GM21723 (cell line): Measurements from ENCODE around the gene SAP30L.

ENCODE experiments used
- ATAC-seq: cut with Tn5 transposase; IDR thresholded peaks from one replicate; pipeline ENCODE4 v1.9.1; 2021; ENCODE audit warnings: mild to moderate bottlenecking, moderate library complexity; ENCODE audit not compliant: unreplicated experiment

Gene SAP30L

DNA sequence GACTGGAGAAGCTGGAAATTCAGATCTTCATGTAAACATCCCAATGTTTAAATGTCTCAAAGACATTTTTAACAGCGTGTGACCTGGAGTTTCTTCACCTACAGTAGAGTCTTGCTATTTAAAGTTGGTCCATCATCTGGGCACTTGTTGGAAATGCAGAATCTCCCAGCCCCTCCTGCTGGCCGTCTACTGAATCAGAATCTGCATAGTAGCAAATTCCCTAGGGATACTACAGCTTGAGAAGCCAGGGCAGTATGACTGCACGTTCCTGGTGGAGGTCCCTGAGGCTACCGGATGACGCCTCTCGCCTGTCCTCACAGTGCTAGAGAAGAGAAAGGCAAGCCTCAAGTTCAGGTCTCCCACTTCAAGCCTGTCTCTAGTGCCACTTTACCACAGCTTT, 15.7 kb downstream of the SAP30L start:
- no peak for ATAC-seq

DNA sequence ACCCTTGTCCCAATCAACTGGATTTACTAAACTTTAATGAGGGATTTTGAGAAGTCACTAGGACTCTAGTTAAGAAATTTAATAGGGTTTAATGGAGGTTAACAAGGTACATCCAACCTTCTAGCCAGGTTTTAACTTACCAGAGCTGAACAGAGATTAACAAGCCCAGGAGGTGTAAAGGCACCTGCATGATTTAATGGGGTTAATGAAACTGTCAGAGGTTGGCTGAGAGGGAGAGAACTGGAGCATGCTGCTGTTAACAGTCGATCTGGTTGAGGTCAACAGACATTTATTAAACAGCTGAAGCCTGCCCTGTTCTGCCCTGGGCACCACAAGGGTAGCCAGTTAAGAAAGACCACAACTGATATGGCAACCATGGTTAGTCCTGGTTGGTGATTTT, 18.6 kb downstream of the SAP30L start:
- no peak for ATAC-seq

DNA sequence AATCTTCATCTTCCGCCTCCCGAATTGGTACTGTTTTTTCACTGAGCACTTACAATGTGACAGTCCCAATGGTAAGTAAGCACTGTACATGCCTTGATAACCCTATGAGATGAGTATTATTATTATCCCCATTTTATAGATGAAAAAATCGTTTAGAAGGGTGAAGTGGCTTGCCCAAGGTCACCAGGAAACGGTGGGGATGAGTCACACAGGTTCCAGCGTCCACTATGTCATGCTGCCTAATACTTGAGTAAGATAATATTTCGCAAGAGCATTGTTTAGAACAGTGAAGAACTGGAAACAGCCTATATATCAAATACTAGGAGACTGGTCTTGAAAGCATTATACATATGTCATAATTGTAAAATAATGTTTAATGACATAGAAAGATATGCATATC, 19.4 kb downstream of the SAP30L start:
- ATAC-seq, result no peak

DNA sequence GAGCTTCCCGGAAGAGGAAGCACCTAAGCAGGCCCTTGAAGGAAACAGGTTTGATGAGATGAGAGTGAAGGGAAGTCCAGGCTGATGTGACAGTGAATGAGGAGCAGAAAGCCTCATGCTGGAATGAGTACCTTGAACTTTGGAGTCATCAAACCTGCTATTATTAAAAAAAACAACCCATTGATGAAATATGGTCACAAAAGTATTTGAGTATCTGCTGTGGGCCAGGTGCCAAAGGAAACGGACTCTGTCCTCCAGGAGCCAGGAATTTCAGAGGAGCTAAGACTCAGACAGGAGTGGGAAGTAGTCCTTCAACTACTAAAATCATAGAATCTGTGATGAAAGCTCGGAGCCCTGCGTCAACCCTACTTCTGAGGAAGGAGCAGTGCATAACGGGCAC, 20.4 kb downstream of the SAP30L start:
- ATAC-seq, result no peak

DNA sequence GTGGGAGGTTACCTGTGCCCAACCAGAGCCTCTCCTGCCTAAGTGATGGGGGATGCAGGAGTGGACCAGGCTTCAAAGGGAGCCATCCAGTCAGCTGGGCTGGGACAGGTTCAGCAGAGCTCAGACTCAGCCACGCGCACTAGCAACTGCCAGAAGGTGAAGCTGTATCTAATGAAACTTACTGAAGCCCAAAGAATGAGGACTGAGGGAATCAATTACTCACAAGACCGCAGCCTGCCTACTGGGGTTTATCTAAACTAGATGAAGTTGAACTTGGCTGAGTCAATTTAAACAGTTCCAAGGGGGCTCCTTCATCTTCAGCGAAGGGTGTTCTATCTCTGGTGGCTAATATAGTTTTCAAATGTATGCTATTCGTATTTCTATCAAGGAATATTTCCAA, 20.9 kb downstream of the SAP30L start:
- ATAC-seq, result no peak

DNA sequence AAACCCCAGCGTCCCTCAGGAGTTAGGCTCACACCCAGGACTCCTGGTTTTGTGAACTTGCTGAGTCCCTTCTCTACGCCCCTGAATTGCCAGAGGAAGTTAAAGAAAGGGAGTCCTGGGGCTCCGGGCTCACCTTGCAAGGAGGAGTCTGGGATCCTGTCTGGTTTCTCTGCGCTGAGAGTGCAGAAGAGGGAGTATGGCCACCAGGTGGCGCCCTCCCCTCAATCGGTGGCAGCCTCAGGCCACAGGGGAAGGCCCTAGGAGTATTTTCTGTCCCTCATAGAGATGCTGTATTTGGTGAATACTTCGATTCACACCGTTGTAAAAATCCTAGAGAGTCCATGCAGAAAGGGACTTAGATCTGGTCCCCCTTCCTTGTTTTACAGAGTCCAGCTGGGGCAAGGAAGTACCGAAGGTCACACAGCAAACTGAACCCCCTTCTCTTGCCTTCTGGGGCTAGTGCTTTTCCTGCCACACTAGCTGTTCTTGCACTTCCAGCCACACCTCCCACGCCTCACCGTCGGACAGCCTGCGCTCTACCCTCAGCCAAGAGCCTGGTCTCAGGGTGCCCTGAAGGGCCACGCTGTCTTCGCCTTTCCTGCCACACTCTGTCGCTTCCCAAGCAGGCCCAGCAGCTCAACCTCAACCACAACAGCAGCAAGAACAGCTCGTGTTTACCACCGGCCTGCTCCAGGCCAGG, 22.0 kb downstream of the SAP30L start:
- ATAC-seq, result peak; percentile 98

DNA sequence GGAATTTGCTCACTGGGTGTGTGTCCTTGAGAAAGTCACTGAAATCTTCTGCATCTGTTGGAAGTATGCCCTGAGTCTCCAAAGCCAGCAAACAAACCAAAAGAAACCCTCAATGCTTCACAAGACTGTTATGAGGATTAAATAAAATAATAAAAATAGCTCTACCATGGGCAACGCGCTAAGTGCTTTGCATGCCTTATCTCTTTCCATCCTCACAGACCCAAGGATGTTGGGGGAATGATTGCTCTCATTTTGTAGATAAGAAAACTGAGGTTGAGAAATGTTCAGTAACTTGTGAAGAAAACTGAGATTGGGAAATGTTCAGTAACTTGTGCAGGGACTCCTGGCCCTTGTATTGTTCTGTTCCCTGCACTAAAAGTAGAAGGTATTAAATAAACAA, 24.3 kb downstream of the SAP30L start:
- no peak for ATAC-seq

DNA sequence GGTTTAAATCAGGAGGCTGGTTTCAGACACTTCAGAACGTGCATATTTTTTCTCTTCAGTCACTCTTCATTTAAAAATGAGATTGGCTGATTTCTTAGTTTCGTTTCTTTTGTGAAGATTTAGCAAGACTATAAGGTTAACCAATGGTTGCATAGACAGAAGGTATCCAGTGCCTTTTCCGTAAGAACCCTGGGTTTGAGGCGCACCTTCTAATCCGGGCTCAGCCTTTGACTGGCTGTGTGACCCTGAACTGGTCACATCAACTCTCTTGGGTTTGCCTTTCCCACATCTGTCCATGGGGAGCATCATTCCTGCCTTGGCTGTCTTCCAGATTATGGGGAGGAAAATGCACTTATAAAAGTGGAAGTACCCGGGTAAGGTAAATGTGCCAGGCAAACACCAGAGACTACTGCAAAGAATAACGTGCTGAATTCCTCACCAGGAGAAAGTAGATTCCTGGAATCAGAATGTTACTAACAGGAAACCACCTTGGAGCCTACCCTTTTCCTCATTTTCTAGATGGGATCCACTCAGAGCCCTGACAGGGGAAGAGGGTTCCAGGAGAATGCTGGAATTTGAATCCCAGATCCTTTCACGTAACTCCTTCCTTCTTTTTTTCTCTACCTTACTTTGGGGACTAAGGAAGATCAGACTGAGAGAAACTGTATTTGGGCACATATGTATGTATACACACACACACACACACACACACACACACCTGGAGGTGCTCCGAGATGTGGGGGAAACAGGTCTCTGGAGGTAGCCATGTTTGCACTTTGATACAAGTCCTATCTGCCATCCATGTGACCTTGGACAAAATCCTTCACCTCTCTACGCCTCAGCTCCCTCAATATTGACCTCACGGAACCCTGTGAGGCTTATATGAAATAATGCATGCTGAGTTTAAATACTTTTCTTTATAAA, 25.4 kb downstream of the SAP30L start:
- ATAC-seq, result no peak

DNA sequence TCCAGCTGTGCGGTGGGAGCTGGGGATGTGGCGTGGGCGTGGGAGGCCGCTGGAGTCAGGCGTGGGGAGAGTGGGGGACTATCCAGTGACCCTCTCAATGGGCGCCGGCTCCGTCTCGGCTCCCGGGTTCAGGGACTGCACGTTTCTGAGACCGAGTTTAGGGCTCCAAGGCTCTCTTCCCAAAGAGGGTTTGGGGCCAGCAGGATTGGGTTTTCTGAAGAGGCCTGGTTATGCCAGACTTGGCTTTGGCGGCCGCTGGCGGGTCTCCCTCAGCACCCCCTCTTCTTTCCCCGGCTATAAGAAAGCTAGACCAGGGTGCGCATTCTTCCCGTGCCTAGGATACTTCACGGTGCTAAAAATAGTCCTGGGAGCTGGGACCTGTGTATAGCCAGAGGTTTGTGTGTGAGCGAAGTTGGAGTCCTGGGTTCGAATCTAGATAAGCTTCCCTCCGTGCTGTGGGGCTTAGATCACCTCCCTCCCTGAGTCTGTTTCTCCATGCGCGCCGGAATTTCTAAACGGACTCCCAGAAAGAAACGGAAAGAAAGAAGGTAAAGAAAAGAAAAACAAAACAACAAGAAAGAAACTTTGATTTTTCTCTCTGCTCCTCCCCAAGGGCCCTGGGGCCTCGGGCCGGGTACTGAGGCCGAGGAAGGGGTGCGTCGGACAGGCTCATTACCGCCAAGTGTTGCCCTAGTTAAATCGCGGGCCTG, 27.2 kb downstream of the SAP30L start:
- ATAC-seq, result no peak

DNA sequence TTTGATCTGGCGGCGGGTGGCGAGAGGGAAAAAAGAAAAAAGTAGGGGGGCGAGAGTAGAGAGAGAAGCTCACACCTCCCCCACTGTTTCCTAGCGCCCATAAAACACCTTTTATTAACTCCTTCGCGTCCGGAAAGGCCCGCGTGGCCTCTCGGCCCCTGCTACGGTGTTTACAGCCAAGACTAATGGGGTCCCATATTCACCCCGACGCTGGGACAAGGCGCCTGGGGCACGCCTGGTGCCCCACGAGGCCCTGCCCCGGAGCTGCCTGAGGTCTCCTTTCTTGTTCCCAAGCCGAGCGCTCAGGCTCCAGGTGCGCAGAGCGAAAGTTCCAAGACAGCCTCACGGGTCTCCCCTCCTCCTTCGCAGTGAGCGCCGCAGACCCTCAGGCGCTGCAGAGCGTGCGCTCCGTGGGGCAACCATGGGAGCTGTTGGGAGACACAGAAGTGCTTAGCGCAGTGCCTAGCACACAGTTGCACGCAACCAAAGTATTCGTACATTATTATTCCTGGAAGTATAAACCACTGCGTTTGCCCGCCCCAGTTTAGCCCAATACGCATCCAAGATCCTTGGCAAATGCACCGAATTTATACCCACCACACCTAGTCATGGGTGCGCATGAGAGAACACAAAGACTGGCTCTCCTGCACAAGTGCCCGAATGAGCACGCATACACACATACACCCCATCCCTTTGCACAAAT, 27.9 kb downstream of the SAP30L start:
- no peak for ATAC-seq

DNA sequence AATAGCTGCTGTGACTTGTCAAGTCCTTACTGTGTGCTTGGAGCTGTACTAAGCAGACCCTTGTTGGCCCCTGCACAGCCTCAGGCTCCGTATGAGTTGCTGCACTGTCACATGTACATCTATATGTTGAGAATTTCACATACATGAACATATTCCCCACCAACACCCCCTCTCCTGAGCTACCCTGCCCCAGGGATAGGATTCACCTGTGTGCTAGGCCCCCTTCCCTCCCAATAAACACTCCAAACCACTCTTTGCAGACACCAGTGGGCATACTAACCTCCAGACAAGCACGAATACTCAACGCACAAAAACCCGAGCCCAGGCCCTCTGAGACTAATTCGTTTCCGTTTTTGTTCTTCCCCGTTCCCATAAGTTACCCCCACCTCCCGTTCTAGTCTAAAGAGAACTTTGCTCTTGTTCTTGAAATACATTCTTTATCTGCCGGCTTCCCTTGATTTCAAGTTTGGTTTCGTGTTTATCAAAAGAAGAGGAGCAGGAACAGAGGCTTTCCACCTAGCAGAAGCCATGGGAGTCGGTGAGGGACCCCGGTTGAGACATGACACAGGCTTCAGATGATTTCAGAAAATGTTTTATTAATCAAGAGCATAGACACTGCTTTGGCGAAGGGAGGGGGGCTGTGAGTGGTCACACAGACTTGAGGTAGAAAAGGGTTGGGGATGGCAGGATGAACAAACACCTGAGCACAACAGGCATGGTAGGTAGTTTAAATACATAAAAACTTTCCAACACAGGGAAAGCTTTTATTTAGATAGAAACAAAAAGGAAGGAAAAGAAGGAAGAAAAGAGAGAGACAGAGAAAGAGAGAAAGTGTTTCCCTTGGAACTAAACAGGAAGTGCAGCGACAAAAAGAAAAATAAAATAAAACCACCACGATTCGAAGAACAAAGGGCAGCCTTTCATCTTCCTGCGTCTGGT, 28.9 kb downstream of the SAP30L start:
- ATAC-seq, result no peak

DNA sequence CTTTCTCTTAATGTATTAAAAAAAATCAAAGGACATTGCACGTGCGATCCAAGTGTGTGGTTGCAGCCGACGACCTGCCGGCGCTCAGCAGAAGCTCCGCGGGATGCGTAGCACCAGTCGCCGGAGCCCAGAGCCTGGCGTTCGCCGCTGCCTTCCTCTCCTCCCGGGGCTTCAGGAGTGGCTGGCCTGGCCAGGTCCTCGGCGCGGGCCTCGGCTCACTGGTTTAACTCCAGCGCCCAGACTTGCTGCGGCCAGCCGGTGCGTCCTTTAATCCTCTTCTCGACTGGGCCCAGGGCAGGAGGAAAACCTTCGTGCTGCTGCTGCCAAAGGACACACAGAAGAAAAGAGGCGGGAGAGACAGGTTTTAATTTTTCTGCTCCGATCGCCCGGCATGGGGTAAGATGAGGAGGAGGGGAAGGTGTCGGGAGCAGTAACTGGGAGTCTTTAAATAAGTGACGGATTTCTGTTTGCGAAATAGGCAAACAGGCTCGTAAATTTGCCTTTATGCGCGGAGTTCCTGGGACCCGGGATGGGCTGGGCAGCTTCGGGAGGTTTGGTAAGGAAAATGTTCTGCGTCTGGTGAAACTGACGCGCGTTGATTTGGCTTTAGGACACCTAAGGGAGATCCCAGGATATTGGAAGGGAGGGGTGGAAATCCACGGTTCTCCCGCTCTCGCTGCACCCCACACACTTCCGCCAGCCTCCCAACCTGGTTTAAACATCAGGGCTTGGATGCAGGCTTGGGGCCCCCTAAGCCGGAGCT, 30.0 kb downstream of the SAP30L start:
- ATAC-seq, result no peak

DNA sequence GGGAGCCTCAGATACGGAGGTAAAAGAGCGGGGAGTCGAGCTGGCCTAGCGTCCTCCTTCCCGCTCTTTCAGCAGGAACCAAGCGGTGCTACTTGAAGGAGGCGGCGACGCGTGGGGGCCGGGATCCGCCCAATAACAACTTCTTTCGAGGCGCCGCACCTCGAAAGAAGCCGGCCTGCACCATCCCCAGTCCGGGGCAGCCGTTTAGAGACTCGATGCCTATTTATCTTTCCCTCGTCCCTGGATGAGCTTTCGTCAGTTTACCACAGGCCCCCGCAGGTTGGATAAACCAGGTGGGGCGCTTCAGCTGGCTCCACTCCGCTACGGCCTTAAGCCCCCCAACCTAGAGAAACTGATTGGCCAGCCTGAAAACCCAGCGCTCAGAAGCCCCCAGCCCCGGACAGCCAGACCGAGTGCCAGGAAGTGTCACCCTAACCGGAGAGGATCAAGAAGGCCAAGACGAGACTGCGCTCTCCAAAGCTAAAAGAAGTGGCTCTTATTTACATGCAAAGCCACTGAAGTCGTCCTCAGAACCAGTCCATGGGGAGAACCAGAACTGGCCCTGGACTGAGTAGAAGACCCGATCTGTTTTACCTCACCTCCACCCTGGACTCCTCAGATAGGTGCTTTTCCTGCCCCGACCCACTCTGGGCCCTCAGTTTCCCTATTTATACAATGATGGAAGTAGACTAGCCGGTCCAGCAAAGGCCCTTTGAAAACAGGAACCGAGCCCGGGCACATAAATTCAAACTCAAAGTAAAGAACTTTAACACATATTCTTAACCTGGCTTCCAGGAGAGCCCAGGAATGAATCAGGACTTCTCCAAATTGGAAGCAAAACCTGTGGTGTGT, 30.8 kb downstream of the SAP30L start:
- no peak for ATAC-seq

DNA sequence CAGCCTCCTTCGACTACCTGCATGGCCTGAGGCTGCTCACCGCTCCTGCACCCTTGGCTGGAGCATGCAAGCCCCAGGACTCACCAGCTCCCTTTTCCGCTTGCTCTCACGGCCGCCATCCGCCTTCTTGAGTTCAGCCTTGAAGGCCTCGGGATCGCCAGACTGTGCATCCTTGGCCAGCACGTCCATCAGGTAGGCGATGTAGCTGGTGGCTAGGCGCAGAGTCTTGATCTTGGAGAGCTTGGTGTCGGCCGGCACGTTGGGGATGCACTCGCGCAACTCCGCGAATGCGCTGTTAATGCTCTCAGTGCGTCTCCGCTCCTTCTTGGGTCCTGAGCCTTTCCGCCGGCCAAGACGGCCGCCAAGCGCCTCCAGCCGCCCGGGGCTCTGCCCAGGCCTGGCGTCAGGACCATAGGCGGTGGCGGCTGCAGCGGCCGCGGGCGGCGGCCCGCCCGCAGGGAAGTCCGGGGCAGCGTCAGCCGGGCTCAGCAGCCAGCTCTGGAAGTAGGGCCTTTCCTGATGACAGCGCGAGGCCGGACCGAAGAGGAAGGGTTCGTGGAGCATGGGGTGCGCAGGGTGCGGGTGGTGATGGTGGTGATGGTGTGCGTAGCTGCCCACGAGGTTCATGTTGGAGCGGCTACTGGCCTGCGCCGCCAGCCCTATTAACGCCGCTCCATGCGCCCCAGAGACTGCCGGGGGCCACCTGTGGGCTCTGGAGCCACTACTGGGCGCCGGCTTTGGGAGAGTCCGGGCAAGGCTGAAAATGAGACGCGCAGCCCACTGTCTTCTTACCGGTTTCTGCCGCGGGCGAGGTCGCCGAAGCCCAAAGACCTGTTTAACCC, 31.8 kb downstream of the SAP30L start:
- ATAC-seq, result no peak

DNA sequence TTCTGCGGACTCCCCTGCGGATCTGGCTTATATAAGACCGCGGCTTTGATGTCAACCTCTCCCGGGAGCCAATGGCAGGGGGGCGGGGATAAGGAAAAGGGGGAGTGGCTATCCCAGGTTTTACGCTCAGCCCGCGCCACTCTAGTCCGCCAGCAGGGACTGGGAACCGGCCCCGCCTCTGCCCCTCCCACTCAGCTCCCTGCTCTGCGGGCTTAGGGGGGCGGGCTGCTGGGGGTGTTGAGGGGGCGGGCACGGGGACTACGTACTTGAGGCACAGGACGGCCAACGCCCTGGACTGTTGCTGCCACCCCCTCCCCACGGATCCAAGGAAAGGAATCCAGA, 32.4 kb downstream of the SAP30L start, which contains the start of gene HAND1:
Gene HAND1 (minus strand): TSS at position 4 of the 342 bp plus-strand sequence. CDS start 219 bp downstream, outside the sequence.
- no peak for ATAC-seq

DNA sequence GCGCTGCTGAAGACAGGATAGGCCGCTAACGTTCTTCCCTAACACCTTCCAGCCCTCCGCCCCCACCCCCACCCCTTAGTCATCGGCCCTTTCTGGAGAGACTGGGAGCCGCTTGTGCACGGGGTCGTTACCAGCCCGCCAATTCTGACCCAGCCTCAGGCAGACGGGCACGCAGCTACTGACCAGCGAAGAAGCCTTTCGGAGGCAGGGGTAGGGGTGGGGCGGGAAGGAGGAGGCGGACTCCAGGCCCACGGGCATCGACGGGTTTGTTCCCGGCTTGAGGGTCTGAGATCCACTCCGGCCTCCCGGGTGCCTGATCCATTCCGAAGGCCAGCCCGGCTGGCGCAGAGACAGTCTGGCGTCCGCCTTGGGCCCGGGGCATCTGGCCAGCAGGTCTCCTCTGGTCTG, 33.0 kb downstream of the SAP30L start:
- no peak for ATAC-seq

DNA sequence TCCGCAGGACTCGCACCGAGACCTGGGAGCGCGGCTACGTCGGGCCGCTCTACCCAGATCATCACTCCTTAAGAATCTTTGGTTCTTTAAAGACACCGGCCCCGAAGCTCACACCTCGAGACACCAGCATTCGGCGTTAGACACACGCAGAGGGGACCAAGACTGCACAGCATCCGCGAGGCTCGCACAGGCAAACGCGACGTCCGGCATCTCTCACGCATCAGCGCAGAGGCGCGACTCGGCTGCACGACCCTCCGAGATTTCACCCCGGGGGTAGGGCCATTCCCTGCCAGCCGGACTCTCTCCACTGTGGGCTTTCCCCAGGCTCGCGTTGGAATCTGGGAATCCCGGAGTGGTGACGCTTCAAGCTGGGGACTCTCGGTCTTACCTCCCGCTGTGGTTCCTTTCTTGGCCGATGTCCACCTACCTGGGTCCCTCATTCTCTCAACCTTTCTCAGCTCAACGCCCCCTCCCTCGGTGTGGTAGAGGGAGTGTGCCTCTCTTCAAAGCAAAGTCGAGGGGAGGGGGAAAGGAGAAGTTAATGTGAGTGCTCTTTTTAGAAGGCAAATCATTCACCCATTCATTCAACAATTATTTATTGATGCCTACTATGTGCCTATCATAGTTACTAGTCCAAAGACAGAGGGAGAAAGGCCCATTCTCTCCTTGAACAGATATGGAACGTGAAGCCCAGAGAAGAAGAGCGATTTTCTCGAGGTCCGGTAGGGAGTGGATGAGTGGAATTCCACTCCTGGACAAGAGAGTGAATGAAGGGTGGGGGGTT, 33.6 kb downstream of the SAP30L start:
- no peak for ATAC-seq
